Amygdala (tissue), 56 donors: ENCODE measurements around the gene CREM.

Experiments
- DNase-seq, 56 donors: peaks; one replicate each; lab custom pipeline; 2025; lab: John Stamatoyannopoulos, UW

CREM gene

GRCh38 chr10:35257057-35257983, 130.7 kb downstream of the CREM start:
- no peak for DNase-seq

- DNase-seq, result no peak
Observed at GRCh38 chr10:35259769-35260397, 133.2 kb downstream of the CREM start.

DNA sequence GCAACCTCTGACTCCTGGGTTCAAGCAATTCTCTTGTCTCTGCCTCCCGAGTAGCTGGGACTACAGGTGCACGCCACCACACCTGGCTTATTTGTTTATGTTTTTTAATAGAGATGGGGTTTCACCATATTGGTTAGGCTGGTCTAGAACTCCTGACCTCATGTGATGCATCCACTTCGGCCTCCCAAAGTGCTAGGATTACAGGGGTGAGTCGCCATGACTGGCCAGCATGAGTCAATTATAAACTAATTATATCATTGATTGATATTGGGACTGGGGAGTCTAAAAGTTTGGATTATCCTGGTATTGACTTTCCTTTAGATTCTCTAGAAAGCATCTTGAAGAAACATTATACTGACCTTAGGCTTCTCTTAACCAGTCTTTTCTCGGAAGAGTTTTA, 135.8 kb downstream of the CREM start:
- DNase-seq, result no peak
